ENCODE data around the gene SEC24A.
"Not testable (repeated sequence)": the region's sequence is repeated elsewhere in the genome, so short reads cannot be mapped to it uniquely, and the experiment has no call there.

SEC24A gene

DNA sequence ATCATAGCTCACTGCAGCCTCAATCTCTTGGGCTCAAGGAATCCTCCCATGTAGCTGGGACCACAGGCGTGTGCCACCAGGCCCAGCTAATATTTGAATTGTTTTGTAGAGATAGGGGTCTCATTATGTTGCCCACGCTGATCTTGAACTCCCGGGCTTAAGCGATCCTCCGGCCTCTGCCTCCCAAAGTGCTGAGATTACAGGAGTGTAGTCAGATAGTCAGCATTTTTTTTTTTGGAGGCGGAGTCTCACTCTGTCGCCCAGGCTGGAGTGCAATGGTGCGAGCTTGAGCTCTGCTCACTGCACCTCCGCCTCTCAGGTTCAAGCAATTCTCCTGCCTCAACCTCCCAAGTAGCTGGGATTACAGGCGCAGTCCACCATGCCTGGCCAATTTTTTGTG lies 14.4 kb upstream of the SEC24A start:
- peak overlapping the region; percentile 43 for H3K4me3 Mint-ChIP-seq
- no peak for DNase-seq (ENCODE audit: low spot score)

DNA sequence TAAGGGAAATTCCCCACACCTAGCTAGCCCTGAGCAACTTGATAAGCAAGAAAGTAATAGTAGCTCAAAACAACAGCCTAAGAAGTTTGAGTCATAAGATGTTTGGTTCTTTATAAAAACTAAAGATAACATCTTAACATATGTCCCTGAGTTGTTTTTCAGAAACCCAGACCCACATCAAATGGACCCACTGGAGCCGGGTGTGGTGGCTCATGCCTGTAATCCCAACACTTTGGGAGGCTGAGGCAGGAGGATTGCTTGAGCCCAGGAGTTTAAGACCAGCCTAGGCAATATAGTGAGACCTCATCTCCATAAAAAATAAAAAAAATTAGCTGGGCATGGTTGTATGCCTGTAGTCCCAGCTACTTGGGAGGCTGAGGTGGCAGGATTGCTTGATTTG lies 13.2 kb upstream of the SEC24A start:
- Mint-ChIP-seq H3K27ac (peak overlapping the region; percentile 46), H3K4me1 (ENCODE audit: low read depth) (peaks cover 14% of the 10 kb centered on the region), H3K4me3 (peak overlapping the region; percentile 28)
- not testable (repeated sequence) for H3K27me3 Mint-ChIP-seq (ENCODE audit: low read depth); DNase-seq (ENCODE audit: low spot score); H3K9me3 Mint-ChIP-seq; H3K36me3 Mint-ChIP-seq (ENCODE audit: low read depth)

More for the DNA sequence above, 14.4 kb upstream of the SEC24A start:
- Mint-ChIP-seq H3K27me3 (ENCODE audit: low read depth) (no peaks in the 10 kb centered on the region), H3K27ac (no peak overlapping the region), H3K4me1 (ENCODE audit: low read depth) (peaks cover 19% of the 10 kb centered on the region), H3K9me3 (no peaks in the 10 kb centered on the region), H3K36me3 (ENCODE audit: low read depth) (peaks cover 6% of the 10 kb centered on the region)

GRCh38 chr5:134637116-134637721 lies 11.4 kb upstream of the SEC24A start:
- H3K4me1 Mint-ChIP-seq (ENCODE audit: low read depth), result peaks cover 6% of the 10 kb centered on the region
- DNase-seq (ENCODE audit: low spot score), result no peak
- H3K36me3 Mint-ChIP-seq (ENCODE audit: low read depth), result no peaks in the 10 kb centered on the region
- no peaks in the 10 kb centered on the region for H3K9me3 Mint-ChIP-seq
- no peaks in the 10 kb centered on the region for H3K27me3 Mint-ChIP-seq (ENCODE audit: low read depth)
- H3K27ac Mint-ChIP-seq, result no peak overlapping the region
- H3K4me3 Mint-ChIP-seq, result no peak overlapping the region

GRCh38 chr5:134638760-134639201 lies 9.8 kb upstream of the SEC24A start:
- DNase-seq (ENCODE audit: low spot score), result no peak
- Mint-ChIP-seq H3K27ac (no peak overlapping the region), H3K9me3 (no peaks in the 10 kb centered on the region), H3K36me3 (ENCODE audit: low read depth) (no peaks in the 10 kb centered on the region), H3K27me3 (ENCODE audit: low read depth) (no peaks in the 10 kb centered on the region), H3K4me1 (ENCODE audit: low read depth) (peaks cover 6% of the 10 kb centered on the region), H3K4me3 (no peak overlapping the region)

DNA sequence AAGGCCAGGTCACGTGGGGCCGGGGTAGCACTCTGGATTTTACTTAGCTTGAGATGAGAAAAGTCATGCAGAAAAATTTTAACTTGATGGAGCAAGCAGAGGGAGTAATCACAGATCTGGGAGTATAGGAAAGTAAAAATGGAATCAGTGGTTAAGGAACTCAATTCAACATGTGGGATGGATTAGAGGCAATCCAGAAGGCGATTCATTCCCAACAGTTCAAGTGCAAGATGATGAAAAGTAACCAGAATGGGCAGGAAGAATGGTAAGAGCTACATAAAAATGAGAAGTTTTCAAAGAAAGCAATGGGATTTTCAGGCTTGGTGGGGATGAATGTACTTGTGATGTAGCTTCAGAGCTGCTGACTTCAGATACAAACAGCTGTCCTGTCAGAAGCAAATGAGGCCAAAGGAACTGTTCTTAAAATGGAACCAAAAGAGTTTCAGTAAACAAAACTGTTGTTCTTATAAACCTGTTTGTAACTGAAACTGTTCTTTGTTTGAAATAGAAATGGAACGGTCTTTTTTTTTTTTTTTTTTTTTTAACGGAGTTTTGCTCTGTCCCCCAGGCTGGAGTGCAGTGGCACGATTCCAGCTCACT lies 5.6 kb upstream of the SEC24A start:
- Mint-ChIP-seq H3K27me3 (ENCODE audit: low read depth) (no peaks in the 10 kb centered on the region), H3K4me1 (ENCODE audit: low read depth) (peaks cover 5% of the 10 kb centered on the region)

DNA sequence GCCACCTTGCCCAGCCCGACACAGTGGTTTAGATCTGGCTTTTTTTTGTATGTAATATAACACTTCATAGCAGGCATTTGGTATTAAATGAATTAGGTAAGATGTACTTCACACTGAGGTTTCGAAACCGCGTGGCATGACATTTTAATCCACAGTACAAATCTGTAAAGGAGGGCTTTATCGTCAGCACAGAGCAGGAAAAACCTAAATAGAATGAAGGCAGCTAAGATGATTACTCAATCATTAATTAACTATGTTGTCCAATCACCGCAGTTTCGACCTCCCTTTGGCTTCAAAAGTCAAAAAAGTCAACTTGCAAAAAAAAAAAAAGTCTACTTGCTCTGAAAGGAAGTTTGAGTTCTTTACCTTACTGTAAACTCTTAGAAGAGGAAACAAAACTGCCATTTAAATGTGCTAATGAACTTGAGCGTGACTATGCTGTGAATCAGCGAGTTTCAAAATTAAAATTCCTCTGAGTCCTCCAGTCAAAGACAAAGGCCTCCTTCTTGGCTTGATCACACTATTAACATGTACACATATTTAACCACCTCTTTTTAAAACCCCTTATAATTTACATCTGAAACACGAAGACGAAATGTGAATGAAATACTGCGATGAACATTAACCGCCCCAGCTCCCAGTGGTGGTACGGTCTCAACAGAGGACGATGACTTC lies 698 bp upstream of the SEC24A start:
- Mint-ChIP-seq H3K9me3 (no peaks in the 10 kb centered on the region), H3K36me3 (ENCODE audit: low read depth) (peaks cover 9% of the 10 kb centered on the region), H3K4me1 (ENCODE audit: low read depth) (peaks cover 16% of the 10 kb centered on the region), H3K27me3 (ENCODE audit: low read depth) (no peaks in the 10 kb centered on the region), H3K27ac (peak overlapping the region; percentile 98), H3K4me3 (peak overlapping the region; percentile 98)
- peak; percentile 33 for DNase-seq (ENCODE audit: low spot score)

More for the DNA sequence above, 5.6 kb upstream of the SEC24A start:
- Mint-ChIP-seq H3K27ac (no peak overlapping the region), H3K36me3 (ENCODE audit: low read depth) (peaks cover under 1% of the 10 kb centered on the region), H3K9me3 (no peaks in the 10 kb centered on the region), H3K4me3 (no peak overlapping the region)
- no peak for DNase-seq (ENCODE audit: low spot score)

- peak overlapping the region; percentile 98 for H3K4me3 Mint-ChIP-seq
- H3K4me1 Mint-ChIP-seq (ENCODE audit: low read depth), result peaks cover 16% of the 10 kb centered on the region
- DNase-seq (ENCODE audit: low spot score), result peak; percentile 12
- H3K36me3 Mint-ChIP-seq (ENCODE audit: low read depth), result peaks cover 11% of the 10 kb centered on the region
- no peaks in the 10 kb centered on the region for H3K9me3 Mint-ChIP-seq
- no peaks in the 10 kb centered on the region for H3K27me3 Mint-ChIP-seq (ENCODE audit: low read depth)
- peak overlapping the region; percentile 98 for H3K27ac Mint-ChIP-seq
These were observed 714 bp downstream of the SEC24A start for GRCh38 chr5:134649163-134649835.

GRCh38 chr5:134650660-134651059 lies 2.1 kb downstream of the SEC24A start:
- DNase-seq (ENCODE audit: low spot score); H3K9me3 Mint-ChIP-seq; H3K27me3 Mint-ChIP-seq (ENCODE audit: low read depth): not testable (repeated sequence)
- peaks cover 17% of the 10 kb centered on the region for H3K4me1 Mint-ChIP-seq (ENCODE audit: low read depth)
- peaks cover 16% of the 10 kb centered on the region for H3K36me3 Mint-ChIP-seq (ENCODE audit: low read depth)
- H3K27ac Mint-ChIP-seq, result peak overlapping the region; percentile 45
- H3K4me3 Mint-ChIP-seq, result peak overlapping the region; percentile 98

DNA sequence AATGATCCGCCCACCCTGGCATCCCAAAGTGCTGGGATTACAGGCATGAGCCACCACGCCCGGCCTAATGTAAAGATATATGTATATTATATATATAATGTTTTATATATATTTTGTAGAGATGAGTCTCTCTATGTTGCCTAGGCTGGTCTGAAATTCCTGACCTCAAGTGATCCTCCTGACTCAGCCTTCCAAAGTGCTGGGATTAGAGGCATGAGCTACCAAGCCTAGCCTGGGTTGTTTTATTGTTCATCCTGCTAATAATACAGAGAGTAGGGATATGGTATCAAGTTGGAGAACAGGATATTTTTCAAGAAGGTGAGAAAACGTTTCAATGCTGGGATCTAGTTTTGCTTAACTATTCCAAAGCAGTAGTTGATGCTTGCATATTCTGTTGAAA lies 2.9 kb downstream of the SEC24A start:
- H3K4me3 Mint-ChIP-seq, result no peak overlapping the region
- no peak overlapping the region for H3K27ac Mint-ChIP-seq
- peaks cover 20% of the 10 kb centered on the region for H3K36me3 Mint-ChIP-seq (ENCODE audit: low read depth)
- no peaks in the 10 kb centered on the region for H3K27me3 Mint-ChIP-seq (ENCODE audit: low read depth)
- peaks cover 22% of the 10 kb centered on the region for H3K4me1 Mint-ChIP-seq (ENCODE audit: low read depth)
- DNase-seq (ENCODE audit: low spot score), result no peak
- no peaks in the 10 kb centered on the region for H3K9me3 Mint-ChIP-seq

DNA sequence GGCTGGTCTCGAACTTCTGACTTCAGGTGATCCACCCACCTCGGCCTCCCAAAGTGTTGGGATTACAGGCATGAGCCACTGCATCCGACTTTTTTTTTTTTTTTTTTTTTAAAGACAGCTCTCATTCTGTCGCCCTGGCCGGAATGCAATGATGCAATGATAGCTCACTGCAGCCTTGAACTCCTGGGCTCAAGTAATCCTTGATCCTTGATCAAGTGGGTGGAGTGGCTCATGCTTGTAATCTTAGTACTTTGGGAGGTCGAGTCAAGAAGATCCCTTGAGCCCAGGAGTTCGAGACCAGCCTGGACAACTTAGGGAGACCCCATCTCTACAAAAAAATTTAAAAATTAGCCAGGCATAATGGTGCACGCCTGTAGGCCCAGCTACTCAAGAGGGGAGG lies 8.1 kb downstream of the SEC24A start:
- no peak for DNase-seq (ENCODE audit: low spot score)
- H3K4me3 Mint-ChIP-seq, result no peak overlapping the region
- H3K27ac Mint-ChIP-seq, result no peak overlapping the region
- no peaks in the 10 kb centered on the region for H3K27me3 Mint-ChIP-seq (ENCODE audit: low read depth)
- no peaks in the 10 kb centered on the region for H3K9me3 Mint-ChIP-seq
- H3K4me1 Mint-ChIP-seq (ENCODE audit: low read depth), result peaks cover 13% of the 10 kb centered on the region
- H3K36me3 Mint-ChIP-seq (ENCODE audit: low read depth), result peaks cover 26% of the 10 kb centered on the region

- H3K36me3 Mint-ChIP-seq (ENCODE audit: low read depth), result peaks cover 29% of the 10 kb centered on the region
These were observed 10.9 kb downstream of the SEC24A start for GRCh38 chr5:134659456-134659855.

DNA sequence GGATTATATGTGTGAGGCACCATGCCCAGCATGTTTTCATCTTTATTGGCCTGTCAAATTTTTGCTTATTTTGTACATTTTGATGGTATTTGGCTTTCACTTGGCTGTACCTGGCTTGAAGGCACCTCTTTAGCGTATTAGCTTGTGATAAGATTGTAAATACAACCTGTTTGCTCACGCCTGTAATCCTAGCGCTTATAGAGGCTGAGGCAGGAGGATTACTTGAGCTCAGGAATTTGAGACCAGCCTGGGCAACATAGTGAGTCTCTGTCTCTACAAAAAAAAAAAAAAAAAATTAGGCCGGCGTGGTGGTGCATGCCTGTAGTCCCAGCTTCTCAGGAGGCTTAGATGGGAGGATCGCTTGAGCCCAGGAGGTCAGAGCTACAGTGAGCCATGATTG lies 11.3 kb downstream of the SEC24A start:
- H3K27me3 Mint-ChIP-seq (ENCODE audit: low read depth), result no peaks in the 10 kb centered on the region
- H3K9me3 Mint-ChIP-seq, result no peaks in the 10 kb centered on the region
- H3K27ac Mint-ChIP-seq, result no peak overlapping the region
- H3K4me3 Mint-ChIP-seq, result no peak overlapping the region
- peaks cover 18% of the 10 kb centered on the region for H3K4me1 Mint-ChIP-seq (ENCODE audit: low read depth)
- peaks cover 27% of the 10 kb centered on the region for H3K36me3 Mint-ChIP-seq (ENCODE audit: low read depth)
- no peak for DNase-seq (ENCODE audit: low spot score)

More at GRCh38 chr5:134659456-134659855, 10.9 kb downstream of the SEC24A start:
- no peak for DNase-seq (ENCODE audit: low spot score)
- no peaks in the 10 kb centered on the region for H3K9me3 Mint-ChIP-seq
- peaks cover 18% of the 10 kb centered on the region for H3K4me1 Mint-ChIP-seq (ENCODE audit: low read depth)
- H3K27me3 Mint-ChIP-seq (ENCODE audit: low read depth), result no peaks in the 10 kb centered on the region
- no peak overlapping the region for H3K4me3 Mint-ChIP-seq
- no peak overlapping the region for H3K27ac Mint-ChIP-seq

DNA sequence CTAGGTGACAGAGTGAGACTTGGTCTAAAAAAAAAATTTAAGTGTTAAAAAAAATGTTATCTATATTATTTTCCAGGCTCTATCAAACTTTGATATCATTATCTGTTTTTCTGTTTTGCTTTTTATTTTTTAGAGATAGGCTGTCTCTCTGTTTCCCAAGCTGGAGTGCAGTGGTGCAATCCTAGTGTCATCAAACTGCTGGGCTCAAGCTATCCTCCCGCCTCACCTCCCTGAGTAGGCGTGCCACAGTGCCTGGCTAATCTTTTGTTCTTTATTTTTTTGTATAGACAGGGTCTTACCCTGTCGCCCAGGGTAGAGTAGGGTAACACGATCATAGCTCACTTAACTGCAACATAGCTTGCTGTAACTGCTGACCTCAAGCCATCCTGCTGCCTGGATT lies 14.4 kb downstream of the SEC24A start:
- Mint-ChIP-seq H3K36me3 (ENCODE audit: low read depth) (peaks cover 29% of the 10 kb centered on the region), H3K27ac (no peak overlapping the region), H3K4me1 (ENCODE audit: low read depth) (peaks cover 15% of the 10 kb centered on the region), H3K9me3 (no peaks in the 10 kb centered on the region), H3K4me3 (no peak overlapping the region), H3K27me3 (ENCODE audit: low read depth) (no peaks in the 10 kb centered on the region)
- DNase-seq (ENCODE audit: low spot score), result no peak

GRCh38 chr5:134664448-134664847 lies 15.9 kb downstream of the SEC24A start:
- no peak for DNase-seq (ENCODE audit: low spot score)
- Mint-ChIP-seq H3K4me3 (no peak overlapping the region), H3K27ac (no peak overlapping the region), H3K36me3 (ENCODE audit: low read depth) (peaks cover 27% of the 10 kb centered on the region), H3K9me3 (no peaks in the 10 kb centered on the region), H3K4me1 (ENCODE audit: low read depth) (peaks cover 8% of the 10 kb centered on the region), H3K27me3 (ENCODE audit: low read depth) (no peaks in the 10 kb centered on the region)
